IPS DF 6.9 (cell line): Measurements from ENCODE around the gene MTR.

ENCODE experiments used
- DNase-seq: peaks from one replicate; pipeline ENCODE4 v3.0.0-alpha.2; 2013; ENCODE audit warnings: low read depth, low spot score
- H3K27ac ChIP-seq: one replicate; pipeline ENCODE4 v1.5.1; 2013; ENCODE audit warnings: low read length, control low read depth
- H3K27me3 ChIP-seq: 2 replicates; pipeline ENCODE4 v1.6.1; 2013; ENCODE audit warnings: mild to moderate bottlenecking, low read length; ENCODE audit not compliant: control insufficient read depth, insufficient read depth
- H3K36me3 ChIP-seq: 2 replicates; pipeline ENCODE4 v1.6.1; 2013; ENCODE audit warnings: low read length; ENCODE audit not compliant: control insufficient read depth, insufficient read depth
- H3K4me1 ChIP-seq: 2 replicates; pipeline ENCODE4 v1.6.1; 2013; ENCODE audit warnings: low read length; ENCODE audit not compliant: control insufficient read depth, insufficient read depth
- H3K4me3 ChIP-seq: 2 replicates; pipeline ENCODE4 v1.5.1; 2013; ENCODE audit warnings: mild to moderate bottlenecking, low read length
- H3K9me3 ChIP-seq: 2 replicates; pipeline ENCODE4 v1.6.1; 2013; ENCODE audit warnings: low read length, inconsistent platforms; ENCODE audit not compliant: control insufficient read depth, insufficient read depth
- WGBS: extraction: QIAGEN DNeasy Blood & Tissue Kit; methylation state at CpG from one replicate; pipeline ENCODE4 v1.1.7; 2013; ENCODE audit warnings: mixed read lengths, missing lambda C conversion rate; ENCODE audit not compliant: insufficient read length, insufficient coverage; 5-methylcytosine and 5-hydroxymethylcytosine counted together

The MTR gene

GRCh38 chr1:236875975-236876374 lies 80.9 kb downstream of the MTR start:
- DNase-seq = no peak
- Histone ChIP-seq H3K4me1 (no peaks in the 10 kb centered on the region), H3K27me3 (no peaks in the 10 kb centered on the region), H3K27ac (no peak overlapping the region), H3K9me3 (no peaks in the 10 kb centered on the region), H3K4me3 (no peak overlapping the region), H3K36me3 (no peaks in the 10 kb centered on the region)
- WGBS = no CpG with 5 or more reads among the region's 5 CpGs

GRCh38 chr1:236877661-236878060 lies 82.6 kb downstream of the MTR start:
- no peaks in the 10 kb centered on the region for H3K27me3 ChIP-seq
- no CpG with 5 or more reads among the region's 2 CpGs for WGBS
- no peaks in the 10 kb centered on the region for H3K4me1 ChIP-seq
- H3K36me3 ChIP-seq = no peaks in the 10 kb centered on the region
- DNase-seq = no peak
- H3K4me3 ChIP-seq = no peak overlapping the region
- no peaks in the 10 kb centered on the region for H3K9me3 ChIP-seq
- no peak overlapping the region for H3K27ac ChIP-seq

GRCh38 chr1:236880209-236880608 lies 85.1 kb downstream of the MTR start:
- no CpG with 5 or more reads among the region's 6 CpGs for WGBS
- DNase-seq = no peak
- no peak overlapping the region for H3K4me3 ChIP-seq
- no peaks in the 10 kb centered on the region for H3K9me3 ChIP-seq
- H3K4me1 ChIP-seq = no peaks in the 10 kb centered on the region
- no peaks in the 10 kb centered on the region for H3K27me3 ChIP-seq
- no peak overlapping the region for H3K27ac ChIP-seq
- no peaks in the 10 kb centered on the region for H3K36me3 ChIP-seq

- Histone ChIP-seq H3K4me3 (no peak overlapping the region), H3K9me3 (no peaks in the 10 kb centered on the region), H3K36me3 (peaks cover 4% of the 10 kb centered on the region; the same call in 1 of the 2 replicates), H3K27ac (no peak overlapping the region), H3K4me1 (no peaks in the 10 kb centered on the region), H3K27me3 (no peaks in the 10 kb centered on the region)
- WGBS = no CpG with 5 or more reads among the region's 4 CpGs
- DNase-seq = no peak
Measured at GRCh38 chr1:236882678-236883077, 87.6 kb downstream of the MTR start.

GRCh38 chr1:236886199-236886598 lies 91.1 kb downstream of the MTR start:
- no peak for DNase-seq
- Histone ChIP-seq H3K4me1 (no peaks in the 10 kb centered on the region), H3K9me3 (no peaks in the 10 kb centered on the region), H3K27ac (no peak overlapping the region), H3K4me3 (no peak overlapping the region), H3K36me3 (peaks cover 5% of the 10 kb centered on the region; the same call in 1 of the 2 replicates), H3K27me3 (no peaks in the 10 kb centered on the region)
- no CpG with 5 or more reads among the region's 1 CpG for WGBS

- no peak overlapping the region for H3K4me3 ChIP-seq
- peaks cover 8% of the 10 kb centered on the region; the same call in 1 of the 2 replicates for H3K36me3 ChIP-seq
- DNase-seq = no peak
- H3K4me1 ChIP-seq = no peaks in the 10 kb centered on the region
- H3K27me3 ChIP-seq = no peaks in the 10 kb centered on the region
- no peak overlapping the region for H3K27ac ChIP-seq
- no CpG with 5 or more reads among the region's 8 CpGs for WGBS
- no peaks in the 10 kb centered on the region for H3K9me3 ChIP-seq
Measured at GRCh38 chr1:236887081-236887480, 92.0 kb downstream of the MTR start.

- Histone ChIP-seq H3K4me3 (no peak overlapping the region), H3K27ac (no peak overlapping the region), H3K36me3 (peaks cover 8% of the 10 kb centered on the region; the same call in 1 of the 2 replicates), H3K4me1 (no peaks in the 10 kb centered on the region), H3K27me3 (no peaks in the 10 kb centered on the region), H3K9me3 (no peaks in the 10 kb centered on the region)
- no CpG with 5 or more reads among the region's 4 CpGs for WGBS
- DNase-seq = no peak
Measured at GRCh38 chr1:236888126-236888525, 93.0 kb downstream of the MTR start.

- no CpG with 5 or more reads among the region's 8 CpGs for WGBS
- no peaks in the 10 kb centered on the region for H3K4me1 ChIP-seq
- H3K4me3 ChIP-seq = no peak overlapping the region
- no peaks in the 10 kb centered on the region for H3K27me3 ChIP-seq
- H3K27ac ChIP-seq = no peak overlapping the region
- peaks cover 8% of the 10 kb centered on the region; the same call in 1 of the 2 replicates for H3K36me3 ChIP-seq
- DNase-seq = no peak
- no peaks in the 10 kb centered on the region for H3K9me3 ChIP-seq
Measured at GRCh38 chr1:236888903-236889302, 93.8 kb downstream of the MTR start.

- Histone ChIP-seq H3K27ac (no peak overlapping the region), H3K27me3 (no peaks in the 10 kb centered on the region), H3K4me3 (no peak overlapping the region), H3K9me3 (no peaks in the 10 kb centered on the region), H3K36me3 (peaks cover 12% of the 10 kb centered on the region), H3K4me1 (no peaks in the 10 kb centered on the region)
- DNase-seq = no peak
- WGBS = no CpG with 5 or more reads among the region's 24 CpGs
Measured at GRCh38 chr1:236890152-236891056, 95.3 kb downstream of the MTR start.

- no CpG with 5 or more reads among the region's 19 CpGs for WGBS
- Histone ChIP-seq H3K27me3 (no peaks in the 10 kb centered on the region), H3K9me3 (no peaks in the 10 kb centered on the region), H3K36me3 (peaks cover 11% of the 10 kb centered on the region), H3K4me1 (no peaks in the 10 kb centered on the region), H3K4me3 (no peak overlapping the region), H3K27ac (no peak overlapping the region)
- no peak for DNase-seq
Measured at GRCh38 chr1:236893626-236894545, 98.8 kb downstream of the MTR start.
